Left renal cortex interstitium (tissue), 4 donors: Measurements from ENCODE around the gene NTRK1. TPM values are rescaled to one million over a fixed set of nuclear protein-coding genes. Genes with fewer than 3 reads are reported as not detected.
"Not testable (repeated sequence)": the region's sequence is repeated elsewhere in the genome, so short reads cannot be mapped to it uniquely, and the experiment has no call there.

ENCODE experiments used
- DNase-seq, 4 donors: peaks; one replicate each; pipeline ENCODE4 v3.0.0-alpha.2; 2013; ENCODE audit warnings: low read depth in 4 of 4, low spot score in 2 of 4, missing footprints in 1 of 4
- polyA plus RNA-seq, 4 donors: library from polyadenylated mRNA; unstranded; fragments of 120-200 nt; gene quantifications; one replicate each; pipeline ENCODE4 v1.2.1, GENCODE V29; 2013; ENCODE audit not compliant: insufficient read length in 4 of 4

NTRK1 gene
- polyA plus RNA-seq, 4 donors: 1.0 to 2.4 (median 1.8) TPM

GRCh38 chr1:156910309-156910782 lies 49.7 kb downstream of the NTRK1 start:
- no peak for DNase-seq

- DNase-seq: no peak
Observed at GRCh38 chr1:156911577-156912298, 51.1 kb downstream of the NTRK1 start.

GRCh38 chr1:156912310-156912709 lies 51.6 kb downstream of the NTRK1 start:
- DNase-seq: no peak

GRCh38 chr1:156912861-156913808 lies 52.5 kb downstream of the NTRK1 start:
- DNase-seq: no peak

- DNase-seq: no peak
Observed at GRCh38 chr1:156913809-156914387, 53.2 kb downstream of the NTRK1 start.

- no peak for DNase-seq
Observed at GRCh38 chr1:156914440-156914856, 53.8 kb downstream of the NTRK1 start.

- peak in 3 of 4 donors; percentile 57 to 71 (median 63) for DNase-seq
Observed at GRCh38 chr1:156920233-156921052, 59.8 kb downstream of the NTRK1 start, which contains the start of gene LRRC71. Gene LRRC71 (plus strand): TSS chr1:156920632. CDS start chr1:156920804, 172 bp downstream.

- no peak for DNase-seq
Observed at GRCh38 chr1:156921053-156921529, 60.4 kb downstream of the NTRK1 start.

- no peak for DNase-seq
Observed at GRCh38 chr1:156922986-156923669, 62.5 kb downstream of the NTRK1 start.

- DNase-seq: no peak
Observed at GRCh38 chr1:156923670-156924477, 63.2 kb downstream of the NTRK1 start.

- DNase-seq: no peak
Observed at GRCh38 chr1:156924478-156925153, 64.0 kb downstream of the NTRK1 start.

GRCh38 chr1:156925154-156926010 lies 64.7 kb downstream of the NTRK1 start:
- DNase-seq: no peak

GRCh38 chr1:156926175-156926574 lies 65.5 kb downstream of the NTRK1 start:
- DNase-seq: no peak

GRCh38 chr1:156926695-156927094 lies 66.0 kb downstream of the NTRK1 start:
- not testable (repeated sequence) for DNase-seq

GRCh38 chr1:156927215-156928042 lies 66.8 kb downstream of the NTRK1 start:
- peak in 2 of 4 donors; percentile 61 to 64 for DNase-seq

GRCh38 chr1:156928043-156928602 lies 67.5 kb downstream of the NTRK1 start:
- no peak for DNase-seq
